Liver (tissue), 3 donors: Measurements from ENCODE around the gene NCAPH2.

Experiments used
- JUND ChIP-seq, 2 donors: IDR thresholded peaks; 2 replicates each; pipeline ENCODE4 v1.6.1; 2016; ENCODE audit warnings: antibody characterized with exemption in 2 of 2
- REST ChIP-seq: IDR thresholded peaks from 2 replicates; pipeline ENCODE4 v1.6.1; 2016; ENCODE audit warnings: antibody characterized with exemption, mild to moderate bottlenecking
- SP1 ChIP-seq: IDR thresholded peaks from 2 replicates; pipeline ENCODE4 v1.6.1; 2018; ENCODE audit warnings: antibody characterized with exemption, mild to moderate bottlenecking
- TAF1 ChIP-seq: conservative IDR thresholded peaks from 2 replicates; pipeline ENCODE4 v1.6.1; 2016; ENCODE audit warnings: antibody characterized with exemption, mild to moderate bottlenecking
- YY1 ChIP-seq: IDR thresholded peaks from 2 replicates; pipeline ENCODE4 v1.6.1; 2016; ENCODE audit warnings: antibody characterized with exemption, mild to moderate bottlenecking
- TF ChIP-seq, protein P1 (sequence below): fragments of 150-350 bp; IDR thresholded peaks from 2 replicates; pipeline ENCODE4 v1.5.1; 2017; ENCODE audit warnings: improper control_type of control experiment, low read depth, low read length; ENCODE audit not compliant: missing input control
- TF ChIP-seq, protein P2 (sequence below): IDR thresholded peaks from 2 replicates; pipeline ENCODE4 v1.6.1; 2016; ENCODE audit warnings: antibody characterized with exemption
- donor health status: healthy.
- donor health status: healthy.

GRCh38 chr22:50556703-50557102, 48.7 kb downstream of the NCAPH2 start:
- TF ChIP-seq, protein P1, sequence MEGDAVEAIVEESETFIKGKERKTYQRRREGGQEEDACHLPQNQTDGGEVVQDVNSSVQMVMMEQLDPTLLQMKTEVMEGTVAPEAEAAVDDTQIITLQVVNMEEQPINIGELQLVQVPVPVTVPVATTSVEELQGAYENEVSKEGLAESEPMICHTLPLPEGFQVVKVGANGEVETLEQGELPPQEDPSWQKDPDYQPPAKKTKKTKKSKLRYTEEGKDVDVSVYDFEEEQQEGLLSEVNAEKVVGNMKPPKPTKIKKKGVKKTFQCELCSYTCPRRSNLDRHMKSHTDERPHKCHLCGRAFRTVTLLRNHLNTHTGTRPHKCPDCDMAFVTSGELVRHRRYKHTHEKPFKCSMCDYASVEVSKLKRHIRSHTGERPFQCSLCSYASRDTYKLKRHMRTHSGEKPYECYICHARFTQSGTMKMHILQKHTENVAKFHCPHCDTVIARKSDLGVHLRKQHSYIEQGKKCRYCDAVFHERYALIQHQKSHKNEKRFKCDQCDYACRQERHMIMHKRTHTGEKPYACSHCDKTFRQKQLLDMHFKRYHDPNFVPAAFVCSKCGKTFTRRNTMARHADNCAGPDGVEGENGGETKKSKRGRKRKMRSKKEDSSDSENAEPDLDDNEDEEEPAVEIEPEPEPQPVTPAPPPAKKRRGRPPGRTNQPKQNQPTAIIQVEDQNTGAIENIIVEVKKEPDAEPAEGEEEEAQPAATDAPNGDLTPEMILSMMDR, result no peak
- TF ChIP-seq JUND (IDR thresholded peaks at IDR 0.05) (no peak), YY1 (no peak), REST (no peak), SP1 (no peak), TAF1 (no peak)
- TF ChIP-seq, protein P2, sequence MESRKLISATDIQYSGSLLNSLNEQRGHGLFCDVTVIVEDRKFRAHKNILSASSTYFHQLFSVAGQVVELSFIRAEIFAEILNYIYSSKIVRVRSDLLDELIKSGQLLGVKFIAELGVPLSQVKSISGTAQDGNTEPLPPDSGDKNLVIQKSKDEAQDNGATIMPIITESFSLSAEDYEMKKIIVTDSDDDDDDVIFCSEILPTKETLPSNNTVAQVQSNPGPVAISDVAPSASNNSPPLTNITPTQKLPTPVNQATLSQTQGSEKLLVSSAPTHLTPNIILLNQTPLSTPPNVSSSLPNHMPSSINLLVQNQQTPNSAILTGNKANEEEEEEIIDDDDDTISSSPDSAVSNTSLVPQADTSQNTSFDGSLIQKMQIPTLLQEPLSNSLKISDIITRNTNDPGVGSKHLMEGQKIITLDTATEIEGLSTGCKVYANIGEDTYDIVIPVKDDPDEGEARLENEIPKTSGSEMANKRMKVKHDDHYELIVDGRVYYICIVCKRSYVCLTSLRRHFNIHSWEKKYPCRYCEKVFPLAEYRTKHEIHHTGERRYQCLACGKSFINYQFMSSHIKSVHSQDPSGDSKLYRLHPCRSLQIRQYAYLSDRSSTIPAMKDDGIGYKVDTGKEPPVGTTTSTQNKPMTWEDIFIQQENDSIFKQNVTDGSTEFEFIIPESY, result no peak
